Thyroid gland (tissue), 4 donors: ENCODE results near the gene ZNF580.

Experiments used
- CTCF ChIP-seq, 6 experiments: fragments of 200-600 bp in 3 of 6; fragments of 450-650 bp in 3 of 6; sonication (generic) in 3 of 6; IDR thresholded peaks; one replicate each; pipeline ENCODE4 v1.5.1; 2016 to 2019; ENCODE audit warnings: antibody characterized with exemption in 6 of 6, mild to moderate bottlenecking in 2 of 6, inconsistent platforms in 1 of 6, moderate library complexity in 1 of 6
- POLR2A ChIP-seq, 2 donors: fragments of 450-650 bp; IDR thresholded peaks; one replicate each; pipeline ENCODE4 v1.6.1; 2017; ENCODE audit warnings: antibody characterized with exemption in 2 of 2, mild to moderate bottlenecking in 2 of 2, moderate library complexity in 1 of 2

- TF ChIP-seq CTCF (IDR thresholded peaks at IDR 0.05) = no peak
- no peak for TF ChIP-seq POLR2A (IDR thresholded peaks at IDR 0.05)
Observed at GRCh38 chr19:55611300-55611982, 29.4 kb upstream of the ZNF580 start.
